Fibroblast of peridontal ligament (primary cell): ENCODE results near the gene INPP4A.
A peak's percentile ranks its signal among the peaks of the same experiment; 100 is the strongest.
"Not testable (repeated sequence)": the region's sequence is repeated elsewhere in the genome, so short reads cannot be mapped to it uniquely, and the experiment has no call there.

Source experiments
- DNase-seq: peaks from one replicate; pipeline ENCODE4 v3.0.0-alpha.2; 2010; ENCODE audit errors: extremely low read depth

The INPP4A gene

DNA sequence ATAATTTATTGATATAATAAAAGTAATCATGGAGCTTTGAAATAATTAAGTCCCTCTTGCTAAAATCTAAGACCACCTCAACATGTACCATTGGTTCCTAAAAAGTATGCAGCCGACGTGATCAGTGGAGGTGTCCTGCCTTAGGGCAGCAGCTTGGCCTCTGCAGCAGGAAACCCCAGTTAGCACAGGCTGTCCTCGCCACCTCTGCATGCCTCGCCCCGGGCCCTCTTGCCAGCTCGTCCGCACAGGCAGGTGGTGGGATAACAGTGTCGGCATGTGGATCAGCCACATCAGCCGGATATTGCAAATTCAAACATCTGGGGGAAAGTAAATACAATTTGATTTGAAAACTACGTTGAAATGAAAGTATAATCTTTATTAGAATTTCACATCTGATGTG, 140.7 kb downstream of the INPP4A start:
- no peak for DNase-seq

DNA sequence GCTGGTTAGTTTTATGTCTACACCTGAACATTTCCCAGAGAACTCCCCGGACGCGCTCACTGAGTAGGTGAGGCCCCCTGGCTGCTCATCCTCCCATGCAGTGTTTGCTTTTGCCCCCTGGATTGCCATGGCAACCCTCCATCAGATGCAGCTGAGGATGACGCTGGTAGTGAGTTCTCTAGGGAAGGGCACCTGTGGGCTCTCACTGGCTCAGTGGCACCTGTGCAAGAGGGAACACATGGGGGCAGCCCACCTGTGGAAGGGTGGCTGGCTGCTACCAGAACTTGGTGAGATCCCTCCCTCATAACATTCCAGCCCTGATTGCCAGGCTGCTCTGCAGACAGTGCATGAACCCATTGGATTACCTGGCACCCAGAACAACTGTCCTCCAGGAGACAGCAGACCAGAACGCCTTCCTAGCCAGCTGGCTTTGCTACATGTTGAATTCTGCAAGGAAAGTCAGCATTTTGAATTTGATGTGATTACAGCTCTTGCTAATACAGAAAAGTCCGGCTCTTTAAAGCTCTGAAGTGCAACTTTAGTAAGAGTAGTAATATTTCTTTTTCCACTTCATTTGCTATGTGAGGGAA, 142.0 kb downstream of the INPP4A start:
- DNase-seq: no peak

DNA sequence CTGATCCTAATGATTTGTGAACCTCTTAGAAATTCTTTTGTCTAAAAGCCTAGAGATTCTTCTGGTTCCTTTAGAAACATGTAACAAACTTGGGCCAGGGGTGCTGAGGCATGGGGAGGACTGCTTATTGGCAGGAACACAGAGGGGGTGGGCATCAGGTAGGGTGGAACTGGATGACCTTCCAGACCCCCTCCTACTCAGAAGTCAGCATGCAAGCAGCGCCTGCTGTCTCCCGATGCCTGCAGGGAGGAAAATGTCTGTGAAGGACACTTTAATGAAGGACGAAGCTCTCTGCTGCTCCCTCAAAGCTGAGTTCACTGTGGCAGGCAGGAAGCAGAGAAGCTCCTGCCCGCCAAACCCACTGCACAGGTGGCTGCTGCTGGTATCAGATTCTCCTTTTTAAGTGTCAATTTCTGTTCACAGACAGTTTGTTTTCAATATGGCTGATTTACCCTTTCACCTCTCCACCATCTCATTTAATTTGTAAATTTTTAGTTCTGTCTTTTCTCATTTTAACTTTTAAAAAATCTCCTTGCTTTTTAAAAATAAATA, 144.3 kb downstream of the INPP4A start:
- no peak for DNase-seq

DNA sequence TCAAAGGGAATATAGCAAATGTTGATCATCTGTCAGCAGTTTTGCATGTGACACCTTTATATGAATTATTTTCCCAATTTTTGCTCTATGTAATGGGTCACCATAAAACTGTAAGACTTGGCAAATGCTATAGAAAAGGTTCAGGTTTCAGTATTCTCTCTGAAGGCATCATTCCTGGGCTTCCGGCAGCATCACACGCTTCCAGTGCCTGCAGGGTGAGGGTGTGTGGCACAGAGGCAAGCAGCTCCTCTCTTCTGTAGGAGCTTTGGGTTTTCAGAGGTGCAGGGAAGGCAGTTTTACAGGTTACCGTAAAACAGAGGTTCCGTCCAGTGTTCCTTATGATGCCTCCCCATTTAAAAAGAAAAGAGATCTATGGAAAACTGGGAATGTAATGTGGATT, 144.8 kb downstream of the INPP4A start:
- DNase-seq: no peak

DNA sequence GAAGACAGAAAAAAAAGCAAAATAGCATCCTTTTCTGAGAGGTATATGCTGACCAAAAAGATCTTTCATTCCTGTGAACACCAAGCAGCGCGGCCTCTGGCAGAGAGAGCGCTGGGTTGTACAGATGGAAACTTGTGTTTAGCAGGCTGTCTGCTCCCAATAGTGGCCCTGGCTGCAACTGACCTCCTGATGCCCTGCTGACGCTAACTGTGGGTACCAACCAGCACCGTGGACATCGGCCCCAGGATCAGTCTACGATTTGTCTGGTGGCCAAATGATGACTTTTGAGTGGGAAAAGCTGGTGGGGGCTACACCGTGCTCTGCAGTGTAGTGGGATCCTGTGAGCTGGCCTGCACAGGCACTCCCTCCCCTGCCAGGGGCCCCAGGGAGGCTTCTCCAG, 147.9 kb downstream of the INPP4A start:
- no peak for DNase-seq

DNA sequence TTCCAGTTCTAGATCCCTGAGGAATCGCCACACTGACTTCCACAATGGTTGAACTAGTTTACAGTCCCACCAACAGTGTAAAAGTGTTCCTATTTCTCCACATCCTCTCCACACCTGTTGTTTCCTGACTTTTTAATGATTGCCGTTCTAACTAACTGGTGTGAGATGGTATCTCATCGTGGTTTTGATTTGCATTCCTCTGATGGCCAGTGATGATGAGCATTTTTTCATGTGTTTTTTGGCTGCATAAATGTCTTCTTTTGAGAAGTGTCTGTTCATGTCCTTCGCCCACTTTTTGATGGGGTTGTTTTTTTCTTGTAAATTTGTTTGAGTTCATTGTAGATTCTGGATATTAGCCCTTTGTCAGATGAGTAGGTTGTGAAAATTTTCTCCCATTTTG, 150.0 kb downstream of the INPP4A start:
- DNase-seq: not testable (repeated sequence)

DNA sequence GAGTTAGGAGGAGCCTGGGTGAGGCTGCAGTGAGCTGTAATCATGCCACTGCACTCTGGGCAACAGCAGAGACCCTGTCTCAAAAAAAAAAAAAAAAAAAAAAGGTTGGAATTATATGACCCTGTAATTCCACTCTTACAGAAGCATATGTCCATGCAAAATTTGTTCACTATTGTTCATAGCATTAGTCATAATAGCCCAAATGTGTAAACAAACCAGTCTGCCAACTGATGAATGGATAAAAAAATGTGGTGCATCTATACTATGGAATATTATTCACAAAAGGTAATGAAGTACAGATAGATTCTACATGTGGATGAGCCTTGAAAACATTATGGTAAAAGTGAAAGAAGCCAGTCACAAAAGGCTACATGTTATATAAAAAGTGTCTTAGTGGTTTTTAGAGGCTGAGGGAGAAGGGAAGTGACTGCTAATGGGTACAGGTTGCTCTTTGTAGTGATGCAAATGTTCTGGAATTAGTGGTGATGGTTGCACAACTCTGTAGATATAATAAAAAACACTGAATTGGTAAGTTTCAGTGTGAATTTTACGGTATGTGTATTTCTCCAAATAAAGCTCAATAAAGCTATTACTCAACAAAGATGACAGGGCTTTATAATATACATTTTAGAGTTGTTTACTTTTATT, 154.2 kb downstream of the INPP4A start:
- DNase-seq: peak; percentile 38

DNA sequence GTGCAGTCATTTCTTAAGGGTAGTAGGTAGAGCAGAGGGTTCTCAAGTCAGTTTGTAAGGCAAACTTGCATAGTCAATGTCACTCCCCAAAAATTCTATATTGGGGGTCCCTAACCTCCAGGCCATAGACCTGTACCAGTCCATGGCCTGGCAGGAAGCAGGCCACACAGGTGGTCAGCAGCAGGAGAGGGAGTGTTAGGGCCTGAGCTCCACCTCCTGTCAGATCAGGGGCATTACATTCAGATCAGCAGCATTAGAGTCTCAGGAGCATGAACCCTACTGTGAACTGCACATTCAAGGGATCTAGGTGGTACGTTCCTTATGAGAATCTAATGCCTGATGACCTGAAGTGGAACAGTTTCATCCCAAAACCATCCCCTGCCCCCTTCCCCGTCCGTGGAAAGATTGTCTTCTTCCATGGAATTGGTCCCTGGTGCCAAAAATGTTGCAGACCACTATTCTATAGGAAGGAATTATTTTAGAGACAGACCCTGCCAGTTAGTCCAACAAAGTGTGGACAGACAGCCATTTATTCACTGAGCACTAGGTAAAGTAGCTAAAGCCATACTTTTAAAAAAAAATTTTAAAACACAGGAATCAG, 157.0 kb downstream of the INPP4A start:
- peak; percentile 36 for DNase-seq

DNA sequence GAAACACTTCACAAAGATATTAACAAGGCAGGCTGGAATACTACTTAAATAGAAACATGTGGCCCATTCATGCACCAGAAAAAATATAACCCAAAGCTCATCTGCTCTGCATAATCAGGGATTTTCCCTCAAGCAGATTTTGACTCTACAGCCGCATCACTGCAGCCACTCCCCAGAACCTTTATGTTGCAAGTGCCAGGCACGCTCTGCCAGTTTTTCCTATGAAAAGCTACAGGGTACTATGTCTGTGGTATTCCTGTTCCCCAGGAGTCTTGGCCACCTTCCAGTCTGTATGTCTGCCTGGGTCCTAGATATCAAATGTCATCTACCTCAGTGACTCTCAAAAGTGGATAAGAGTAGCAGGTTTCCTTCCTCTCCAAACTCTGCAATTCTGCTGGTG, 159.9 kb downstream of the INPP4A start:
- peak; percentile 14 for DNase-seq

DNA sequence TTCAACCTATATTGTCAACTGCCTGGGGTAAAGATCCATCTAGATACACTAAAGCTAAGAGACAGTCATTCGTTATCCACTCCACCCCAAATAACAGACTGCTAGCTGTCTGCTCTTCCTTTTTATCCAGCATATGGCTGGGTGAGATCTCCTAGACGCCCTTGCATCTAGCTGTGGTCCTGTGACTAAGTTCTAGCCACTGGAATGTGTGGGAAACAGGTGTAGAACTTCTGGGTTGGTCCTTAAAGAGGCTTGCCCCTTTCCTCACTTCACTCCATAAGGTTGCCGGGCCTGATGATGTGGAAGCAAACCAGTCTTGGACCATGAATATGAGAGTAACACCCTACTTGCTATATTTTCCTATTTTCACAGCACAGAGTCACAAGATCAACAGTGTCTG, 160.4 kb downstream of the INPP4A start:
- no peak for DNase-seq

DNA sequence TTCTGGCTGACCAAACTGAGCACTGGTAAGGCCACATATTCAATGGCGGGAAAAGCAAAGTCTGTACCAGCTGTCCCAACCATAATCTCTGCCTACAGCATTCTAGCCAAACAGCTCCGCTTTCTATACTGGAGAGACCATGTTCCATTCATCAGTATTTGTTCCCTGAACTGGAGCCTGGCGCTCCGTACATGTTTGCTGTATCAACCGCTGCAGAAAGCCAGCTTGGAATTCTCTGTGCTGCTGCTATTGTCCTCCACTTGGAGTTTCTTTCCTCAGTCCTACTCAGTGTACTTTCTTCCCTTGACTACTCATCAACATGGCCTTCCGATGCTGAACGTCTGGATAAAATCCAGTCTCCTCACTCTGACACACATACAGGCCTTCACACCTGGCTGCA, 161.8 kb downstream of the INPP4A start:
- no peak for DNase-seq

DNA sequence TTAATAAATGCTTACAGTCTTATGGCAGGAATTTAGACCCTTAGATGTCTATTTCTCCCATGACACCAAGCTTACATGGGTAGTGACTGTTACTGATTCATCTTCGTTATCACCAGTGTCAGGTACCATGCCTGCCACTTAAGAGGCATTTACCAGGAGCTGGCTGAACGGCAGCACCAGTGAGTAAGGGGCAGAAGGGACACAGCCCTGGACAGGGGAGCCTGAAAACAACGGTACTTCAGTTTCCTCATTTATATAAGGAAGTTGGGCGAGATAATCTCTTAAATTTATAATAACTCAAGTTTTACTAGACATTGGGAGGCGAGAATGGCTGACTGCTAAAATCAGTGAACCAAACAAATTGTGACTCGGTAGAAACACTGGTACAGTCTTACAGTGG, 162.4 kb downstream of the INPP4A start:
- no peak for DNase-seq

DNA sequence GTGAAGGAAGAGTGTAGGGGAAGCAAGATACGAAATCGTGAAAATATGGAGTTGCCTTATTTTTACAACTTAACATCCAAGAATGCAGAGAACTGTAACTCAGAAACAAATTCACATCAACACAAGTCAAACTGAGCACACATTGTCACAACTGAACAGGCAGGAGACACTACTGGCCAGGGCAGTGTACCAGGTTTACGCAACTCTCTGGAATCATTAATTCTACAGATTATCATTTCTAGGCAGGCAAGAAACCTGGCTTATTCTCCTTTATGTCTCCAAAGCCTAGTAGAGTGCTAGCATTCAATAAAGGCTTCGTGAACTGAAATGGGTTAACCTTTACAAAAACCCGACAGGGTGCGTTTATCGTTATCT, 163.1 kb downstream of the INPP4A start:
- peak; percentile 35 for DNase-seq

DNA sequence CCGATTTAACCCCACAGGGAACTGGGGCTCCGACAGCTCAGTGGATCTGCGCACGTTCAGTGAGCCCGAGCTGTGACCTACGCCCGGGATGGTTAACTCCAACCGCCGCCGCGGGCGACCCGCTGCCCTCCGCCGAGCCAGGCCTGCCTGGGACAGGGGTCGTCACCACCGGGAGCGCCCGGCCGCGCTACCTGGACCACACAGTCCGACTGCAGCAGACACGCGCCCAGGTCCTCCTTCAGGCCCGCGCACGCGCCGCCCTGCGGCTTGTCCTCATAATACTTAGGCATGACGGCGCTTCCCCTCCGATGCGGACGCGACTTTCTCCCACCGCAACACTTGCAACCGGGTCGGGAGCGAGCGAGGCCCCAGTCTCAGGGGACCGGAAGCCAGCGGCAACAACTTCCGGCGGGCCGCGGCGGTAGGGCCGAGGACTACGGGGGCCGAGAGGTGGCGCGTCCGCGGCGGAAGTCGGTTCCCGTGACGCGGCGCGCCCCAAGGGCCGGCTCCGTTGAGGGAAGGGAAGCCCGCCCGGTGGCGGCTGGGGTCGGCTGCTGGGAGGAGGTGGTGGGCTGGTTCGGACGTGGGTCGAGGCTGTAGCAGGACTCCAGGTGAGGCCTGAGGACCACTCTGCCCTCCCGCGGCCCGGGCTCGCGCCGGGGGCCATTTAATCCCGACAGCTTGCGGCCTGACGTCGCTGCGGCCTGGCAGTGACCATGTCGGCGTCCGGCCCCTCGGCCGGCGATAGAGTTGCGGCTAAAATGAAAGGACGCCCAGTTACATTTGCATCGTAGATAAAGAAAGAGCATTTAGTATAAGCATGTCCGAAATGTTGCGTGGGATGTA, 163.7 kb downstream of the INPP4A start, which contains the start of the genes COA5 and UNC50:
COA5 (minus strand) TSS at position 397 of the 846 bp plus-strand sequence; CDS start at position 290, 107 bp downstream.
UNC50 (plus strand) TSS at position 474 of the 846 bp plus-strand sequence. CDS start 1,171 bp downstream, outside the sequence.
- peak; percentile 86 for DNase-seq

DNA sequence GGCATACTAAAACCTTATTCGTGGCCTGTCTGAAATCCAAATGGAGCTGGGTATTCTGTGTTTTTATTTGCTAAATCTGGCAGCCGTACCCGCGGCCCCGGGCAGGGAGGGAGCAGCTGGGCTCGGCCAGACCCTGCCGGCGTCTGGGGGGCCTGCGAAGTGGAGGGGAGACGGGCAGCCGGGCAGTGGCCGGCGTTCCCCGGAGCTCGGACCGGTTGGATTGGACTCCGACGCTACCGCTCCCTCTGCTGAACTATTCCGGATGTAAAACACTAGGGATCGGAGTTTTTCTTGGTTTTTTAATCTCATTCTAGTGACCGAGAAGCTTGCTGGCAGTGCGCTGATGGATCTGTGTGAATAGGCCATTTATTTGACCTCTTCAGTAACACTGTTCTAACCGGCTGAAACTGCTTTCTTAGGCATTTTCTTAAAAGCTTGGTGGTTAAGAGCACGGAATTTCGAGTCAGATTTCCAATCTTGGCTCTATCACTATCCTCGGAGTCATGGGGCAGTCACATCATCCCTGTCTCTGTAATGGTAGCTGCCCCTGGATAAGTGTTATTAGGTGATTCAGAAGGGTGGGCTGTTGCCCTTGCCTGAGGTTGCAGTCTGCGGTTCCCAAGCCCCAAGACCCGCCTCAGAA, 164.4 kb downstream of the INPP4A start:
- peak; percentile 67 for DNase-seq

DNA sequence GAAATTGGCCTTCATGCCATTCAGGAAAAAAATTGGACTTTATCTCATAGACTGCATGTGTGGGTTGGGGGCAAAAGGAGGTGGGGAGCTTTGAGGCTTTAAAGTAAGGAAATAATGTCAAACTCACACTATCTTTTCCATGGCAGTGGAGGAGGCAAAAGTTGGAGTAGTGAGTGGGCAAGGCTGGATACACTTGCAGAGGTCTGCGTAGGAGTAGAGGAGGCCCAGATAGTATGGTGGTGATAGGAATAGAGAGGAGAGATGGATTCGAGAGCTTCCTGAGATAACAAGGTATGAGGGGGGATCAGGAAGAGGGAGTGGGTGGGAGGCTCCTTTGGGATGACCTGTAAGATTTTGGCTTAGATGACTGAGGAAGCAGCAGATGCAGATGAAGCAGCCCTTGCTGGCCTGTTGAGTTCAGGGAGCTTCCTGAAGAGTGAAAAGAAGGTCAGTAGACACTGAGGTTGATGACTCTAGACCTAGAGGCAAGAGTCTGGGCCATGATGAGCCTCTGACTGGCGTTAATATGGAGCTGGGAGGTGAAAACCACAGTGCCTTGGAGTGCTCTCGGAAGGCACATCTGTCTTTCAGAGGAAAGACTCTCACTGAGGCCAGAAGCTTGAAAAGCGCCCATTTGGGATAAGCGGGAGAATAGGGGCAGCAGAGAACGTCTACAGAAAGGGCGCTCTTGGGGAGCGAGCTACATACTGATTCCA, 169.5 kb downstream of the INPP4A start:
- no peak for DNase-seq

DNA sequence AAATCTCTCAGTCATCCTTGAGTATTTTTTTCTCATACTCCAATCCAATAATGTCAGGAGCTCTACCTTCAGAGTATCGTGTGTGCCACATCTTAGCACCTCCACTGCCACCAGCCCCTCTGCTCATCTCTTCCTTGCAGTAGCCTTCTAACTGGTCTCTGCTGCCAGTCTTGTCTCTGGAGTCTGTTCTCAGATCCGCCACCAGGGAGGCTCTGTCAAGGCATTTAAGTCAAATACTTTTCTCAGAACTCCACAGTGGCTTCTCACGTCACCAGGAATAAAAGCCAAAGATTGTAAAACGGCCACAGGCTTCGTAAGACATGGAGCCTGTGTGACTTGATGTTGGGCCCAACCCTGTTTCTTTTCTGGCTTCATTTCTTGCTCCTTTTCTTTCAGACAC, 170.8 kb downstream of the INPP4A start:
- DNase-seq: no peak

DNA sequence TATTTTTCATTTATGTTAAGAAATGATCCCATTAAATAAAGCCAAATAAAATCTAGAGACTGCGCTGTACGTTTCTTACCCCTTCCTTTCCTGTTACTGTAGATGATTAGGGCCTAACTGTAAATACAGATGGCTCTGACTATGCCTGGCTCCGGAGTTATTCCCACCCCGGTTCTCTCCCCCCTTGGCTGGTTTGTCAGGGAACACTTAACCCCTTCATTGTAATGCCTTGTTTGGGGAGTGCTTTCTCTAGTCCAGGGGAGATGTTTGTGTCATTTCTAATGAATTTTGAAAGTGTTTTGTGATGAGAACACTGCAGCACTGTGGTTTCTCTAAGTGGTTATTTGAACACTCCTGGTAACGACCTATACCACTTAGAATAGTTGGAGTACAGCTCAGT, 172.5 kb downstream of the INPP4A start:
- no peak for DNase-seq

DNA sequence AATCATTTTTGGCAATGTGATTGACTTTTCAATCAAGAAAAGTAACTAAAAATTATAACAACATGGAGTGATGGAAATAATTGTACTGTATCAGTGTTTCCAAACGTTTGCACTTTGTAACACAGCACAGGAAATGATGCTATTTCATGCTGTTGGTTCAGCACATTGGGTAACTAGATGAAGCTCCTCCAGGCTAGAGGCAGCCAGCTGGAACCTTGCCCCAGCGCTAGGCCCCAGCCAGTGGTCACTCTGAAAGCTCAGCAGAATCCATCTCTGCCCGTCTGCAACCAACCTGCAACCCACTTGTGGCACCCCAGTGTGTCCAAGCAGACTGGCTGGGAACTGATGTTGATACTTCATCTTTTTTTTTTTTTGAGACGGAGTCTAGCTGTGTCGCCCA, 179.0 kb downstream of the INPP4A start:
- peak; percentile 9 for DNase-seq

DNA sequence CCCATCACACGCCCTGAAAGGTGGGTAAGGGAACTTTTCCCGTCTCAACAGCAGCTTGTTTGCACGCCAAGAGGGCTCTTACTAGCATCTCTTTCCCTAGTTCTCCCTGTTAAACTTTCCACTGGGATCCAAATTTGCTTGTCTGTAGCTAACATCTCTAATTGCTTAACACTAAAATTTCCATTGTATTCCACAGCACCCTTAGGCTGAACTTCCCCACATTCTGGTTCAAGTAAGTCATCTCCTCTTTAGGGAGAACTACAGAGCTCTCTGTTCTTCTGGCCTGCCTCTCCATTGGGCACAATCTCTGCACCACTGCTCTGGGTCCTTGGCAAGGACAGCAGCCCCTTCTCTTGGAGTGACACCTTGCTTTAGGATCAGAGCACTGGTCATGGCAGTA, 187.7 kb downstream of the INPP4A start:
- no peak for DNase-seq
